A673 (cell line): ENCODE results near the gene GNPDA2. TPM values are rescaled to one million over a fixed set of nuclear protein-coding genes. Genes with fewer than 3 reads are reported as not detected.
A peak's percentile ranks its signal among the peaks of the same experiment; 100 is the strongest.

Experiments
- BruUV-seq: library from RNA; stranded (reverse); fragments of 400-500 nt; replicated peaks from 2 replicates; lab custom pipeline; 2021; lab: Mats Ljungman, UMichigan
- CTCF ChIA-PET: fragments of 300-600 bp; sonication (Branson Sonifier 250); formaldehyde crosslinking; loops from one replicate; lab custom pipeline; 2022; ENCODE audit warnings: antibody characterized with exemption; lab: Charles Lee
- POLR2A ChIA-PET: fragments of 300-600 bp; sonication (Branson Sonifier 250); formaldehyde crosslinking; loops from one replicate; lab custom pipeline; 2022; ENCODE audit warnings: antibody characterized with exemption; ENCODE audit not compliant: low non-redundant PET; lab: Charles Lee
- DNase-seq: peaks from one replicate; pipeline ENCODE4 v3.0.0-alpha.2; 2015; ENCODE audit warnings: low spot score
- H3K27ac ChIP-seq: fragments of 200-600 bp; sonication (generic); 2 replicates; pipeline ENCODE4 v1.5.1; 2016; ENCODE audit warnings: mixed run types, low read depth, mild to moderate bottlenecking, mixed read lengths, antibody characterized with exemption, low read length; ENCODE audit not compliant: poor library complexity, severe bottlenecking
- H3K27me3 ChIP-seq: fragments of 200-600 bp; sonication (generic); replicated peaks from 2 replicates; pipeline ENCODE4 v1.6.1; 2017; ENCODE audit warnings: mixed run types, low read depth, mild to moderate bottlenecking, mixed read lengths, antibody characterized with exemption, low read length; ENCODE audit not compliant: insufficient read depth, poor library complexity
- H3K36me3 ChIP-seq: fragments of 200-600 bp; sonication (generic); 2 replicates; pipeline ENCODE4 v1.6.1; 2016; ENCODE audit warnings: mixed run types, mild to moderate bottlenecking, mixed read lengths, antibody characterized with exemption, low read length; ENCODE audit not compliant: insufficient read depth, poor library complexity, severe bottlenecking
- H3K4me1 ChIP-seq: fragments of 200-600 bp; sonication (generic); 2 replicates; pipeline ENCODE4 v1.6.1; 2017; ENCODE audit warnings: mixed run types, mild to moderate bottlenecking, mixed read lengths, antibody characterized with exemption, low read length; ENCODE audit not compliant: insufficient read depth, poor library complexity, severe bottlenecking
- H3K4me3 ChIP-seq: fragments of 200-600 bp; sonication (generic); 2 replicates; pipeline ENCODE4 v1.5.1; 2016; ENCODE audit warnings: low read depth, mixed run types, mild to moderate bottlenecking, mixed read lengths, low read length; ENCODE audit not compliant: poor library complexity, severe bottlenecking
- H3K9me3 ChIP-seq: fragments of 200-600 bp; sonication (generic); 2 replicates; pipeline ENCODE4 v1.6.1; 2016; ENCODE audit warnings: mixed run types, low read depth, mild to moderate bottlenecking, mixed read lengths, antibody characterized with exemption, low read length; ENCODE audit not compliant: poor library complexity, severe bottlenecking
- CTCF ChIP-seq: fragments of 300-800, 200-600 bp; sonication (generic); conservative IDR thresholded peaks from 2 replicates; pipeline ENCODE4 v1.5.1; 2017; ENCODE audit warnings: low read depth, mild to moderate bottlenecking, antibody characterized with exemption, low read length, moderate library complexity, mixed read lengths
- EZH2 ChIP-seq: fragments of 200-600 bp; sonication (generic); IDR thresholded peaks from 2 replicates; pipeline ENCODE4 v1.6.1; 2017; ENCODE audit warnings: borderline replicate concordance, low read depth, mild to moderate bottlenecking, mixed read lengths, antibody characterized with exemption, low read length; ENCODE audit not compliant: poor library complexity, severe bottlenecking
- intact Hi-C: fragments of 100-400 bp; cut with micrococcal nuclease; formaldehyde crosslinking; loops from one replicate; pipeline ENCODE4 v1.10.0; 2022; ENCODE audit not compliant: unreplicated experiment
- total RNA-seq: library from RNA; stranded (reverse); gene quantifications from 2 replicates; pipeline ENCODE4 v1.2.3, GENCODE V29; 2021

The GNPDA2 gene
- total RNA-seq, 1 experiment from 2014 or later, result 27.8 TPM

- intact Hi-C loops, result no loop called here
- no TSS peak for BruUV-seq
- TF ChIP-seq EZH2 (no peak), CTCF (no peak)
- H3K4me1 ChIP-seq, result peaks cover 7% of the 10 kb centered on the region
- H3K36me3 ChIP-seq, result no peaks in the 10 kb centered on the region
- DNase-seq, result no peak
- no peaks in the 10 kb centered on the region for H3K27me3 ChIP-seq
- no peaks in the 10 kb centered on the region for H3K9me3 ChIP-seq
- ChIA-PET POLR2A (no interaction called here), CTCF (no interaction called here)
- peak overlapping the region; percentile 80 for H3K27ac ChIP-seq
- H3K4me3 ChIP-seq, result peak overlapping the region; percentile 77
These were observed 674 bp downstream of the GNPDA2 start for GRCh38 chr4:44725726-44726037.

- Histone ChIP-seq H3K4me3 (peak overlapping the region; percentile 77), H3K27me3 (no peaks in the 10 kb centered on the region), H3K4me1 (peaks cover 7% of the 10 kb centered on the region), H3K9me3 (no peaks in the 10 kb centered on the region), H3K36me3 (no peaks in the 10 kb centered on the region), H3K27ac (no peak overlapping the region)
- ChIA-PET POLR2A (no interaction called here), CTCF (no interaction called here)
- intact Hi-C loops, result no loop called here
- no peak for DNase-seq
- TF ChIP-seq EZH2, result no peak
- BruUV-seq, result no TSS peak
These were observed 1.2 kb downstream of the GNPDA2 start for GRCh38 chr4:44725166-44725565.

GRCh38 chr4:44722001-44722400, 4.4 kb downstream of the GNPDA2 start:
- Histone ChIP-seq H3K4me1 (peaks cover 7% of the 10 kb centered on the region), H3K9me3 (no peaks in the 10 kb centered on the region), H3K4me3 (no peak overlapping the region), H3K27ac (no peak overlapping the region), H3K27me3 (no peaks in the 10 kb centered on the region), H3K36me3 (no peaks in the 10 kb centered on the region)
- BruUV-seq, result no TSS peak
- TF ChIP-seq CTCF (no peak), EZH2 (no peak)
- ChIA-PET CTCF (no interaction called here), POLR2A (no interaction called here)
- DNase-seq, result no peak
- intact Hi-C loops, result no loop called here

- CTCF ChIA-PET, result no interaction called here
- H3K4me3 ChIP-seq, result no peak overlapping the region
- no peaks in the 10 kb centered on the region for H3K9me3 ChIP-seq
- BruUV-seq, result no TSS peak
- POLR2A ChIA-PET, result no interaction called here
- H3K27ac ChIP-seq, result no peak overlapping the region
- TF ChIP-seq CTCF, result no peak
- H3K27me3 ChIP-seq, result no peaks in the 10 kb centered on the region
- H3K36me3 ChIP-seq, result no peaks in the 10 kb centered on the region
- intact Hi-C loops, result no loop called here
- peaks cover 7% of the 10 kb centered on the region for H3K4me1 ChIP-seq
- no peak for DNase-seq
These were observed 6.0 kb downstream of the GNPDA2 start for GRCh38 chr4:44720371-44720770.
